ENCODE measurements around the gene YDJC.
"Not testable (repeated sequence)": the region's sequence is repeated elsewhere in the genome, so short reads cannot be mapped to it uniquely, and the experiment has no call there.

The YDJC gene

DNA sequence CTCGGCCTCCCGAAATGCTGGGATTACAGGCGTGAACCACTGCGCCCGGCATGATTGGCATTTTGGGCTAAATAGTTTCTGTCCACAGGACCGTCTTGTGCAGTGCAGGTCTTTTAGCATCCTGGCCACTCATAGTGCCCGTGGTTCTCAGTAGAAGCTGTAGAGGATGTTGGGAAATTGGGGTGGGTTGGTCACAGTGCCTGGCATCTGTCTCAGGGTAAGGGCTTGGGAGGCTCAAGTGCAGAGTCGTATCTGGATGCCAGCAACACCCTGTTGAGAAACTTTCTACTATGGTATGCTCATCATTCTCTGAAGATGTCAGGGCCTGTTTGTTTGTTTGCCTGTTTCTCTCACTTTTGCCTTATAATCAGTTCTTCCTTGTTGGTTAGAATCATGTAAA is 40.4 kb downstream of the YDJC start:
- TF ChIP-seq, protein P1, sequence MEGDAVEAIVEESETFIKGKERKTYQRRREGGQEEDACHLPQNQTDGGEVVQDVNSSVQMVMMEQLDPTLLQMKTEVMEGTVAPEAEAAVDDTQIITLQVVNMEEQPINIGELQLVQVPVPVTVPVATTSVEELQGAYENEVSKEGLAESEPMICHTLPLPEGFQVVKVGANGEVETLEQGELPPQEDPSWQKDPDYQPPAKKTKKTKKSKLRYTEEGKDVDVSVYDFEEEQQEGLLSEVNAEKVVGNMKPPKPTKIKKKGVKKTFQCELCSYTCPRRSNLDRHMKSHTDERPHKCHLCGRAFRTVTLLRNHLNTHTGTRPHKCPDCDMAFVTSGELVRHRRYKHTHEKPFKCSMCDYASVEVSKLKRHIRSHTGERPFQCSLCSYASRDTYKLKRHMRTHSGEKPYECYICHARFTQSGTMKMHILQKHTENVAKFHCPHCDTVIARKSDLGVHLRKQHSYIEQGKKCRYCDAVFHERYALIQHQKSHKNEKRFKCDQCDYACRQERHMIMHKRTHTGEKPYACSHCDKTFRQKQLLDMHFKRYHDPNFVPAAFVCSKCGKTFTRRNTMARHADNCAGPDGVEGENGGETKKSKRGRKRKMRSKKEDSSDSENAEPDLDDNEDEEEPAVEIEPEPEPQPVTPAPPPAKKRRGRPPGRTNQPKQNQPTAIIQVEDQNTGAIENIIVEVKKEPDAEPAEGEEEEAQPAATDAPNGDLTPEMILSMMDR (conservative IDR thresholded peaks at IDR 0.05; ENCODE audit: low read length), result no peak
- no peak overlapping the region for H3K4me3 ChIP-seq (ENCODE audit: low read length)
- DNase-seq (ENCODE audit: low read depth), result no peak

DNA sequence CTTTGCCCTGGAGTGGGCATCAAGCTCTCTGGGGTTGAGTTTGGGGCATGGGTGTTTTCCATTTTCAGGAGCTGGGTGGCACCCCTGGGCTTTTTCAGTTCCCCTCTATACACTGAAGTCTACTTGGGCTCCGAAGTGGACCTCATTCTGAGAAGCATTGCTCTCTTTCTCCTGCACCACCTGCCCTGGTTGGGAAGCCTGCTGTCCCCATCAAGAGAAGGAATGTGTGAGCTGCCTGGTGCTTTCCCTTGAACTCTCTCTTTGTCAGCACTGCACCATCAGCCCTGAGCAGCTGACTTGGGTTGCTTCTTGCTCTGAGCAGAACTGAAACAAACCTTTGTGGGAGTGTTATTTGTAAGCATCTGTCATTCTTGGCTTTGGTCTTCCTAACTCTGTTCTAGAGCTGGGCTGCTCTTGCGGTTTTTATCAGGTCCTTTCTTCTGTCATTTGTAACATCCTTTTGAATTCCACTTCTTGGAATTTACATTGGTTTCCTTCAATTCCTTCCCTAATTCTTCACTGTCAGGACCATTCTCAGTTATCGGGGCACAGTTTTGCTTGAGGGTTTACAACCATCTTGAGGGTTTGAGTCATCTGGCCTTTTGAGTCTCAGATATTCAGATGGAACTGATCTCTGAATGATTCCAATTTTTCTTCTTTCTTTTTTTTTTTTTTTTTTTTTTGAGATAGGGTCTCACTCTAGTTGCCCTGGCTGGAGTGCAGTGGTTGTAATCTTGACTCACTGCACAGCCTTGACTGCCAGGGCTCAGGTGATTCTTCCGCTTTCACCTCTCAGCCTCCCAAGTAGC is 41.8 kb downstream of the YDJC start:
- TF ChIP-seq, protein P1 (conservative IDR thresholded peaks at IDR 0.05; ENCODE audit: low read length), result no peak
- no peak overlapping the region for H3K4me3 ChIP-seq (ENCODE audit: low read length)
- peak; percentile 45 for DNase-seq (ENCODE audit: low read depth)

DNA sequence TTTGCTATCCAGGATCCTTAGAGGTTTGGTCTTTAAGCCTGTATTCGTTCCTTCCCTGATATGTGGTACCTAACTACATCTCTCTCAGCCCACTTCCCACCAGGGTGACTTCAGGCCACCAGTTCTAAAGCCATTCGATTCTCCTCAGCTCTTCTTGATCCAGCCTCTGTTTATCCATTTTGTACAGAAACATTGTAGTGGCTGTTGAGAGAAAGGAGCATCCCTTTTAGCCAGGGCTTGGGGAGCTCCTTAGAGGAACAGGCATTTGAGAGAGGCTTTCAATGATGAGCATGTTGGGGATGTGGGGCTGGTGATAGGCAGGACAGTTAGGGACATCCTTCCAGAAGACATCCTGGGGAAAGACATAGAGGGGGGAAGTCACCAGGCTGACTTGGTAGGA is 44.4 kb downstream of the YDJC start:
- TF ChIP-seq, protein P1 (conservative IDR thresholded peaks at IDR 0.05; ENCODE audit: low read length), result no peak
- no peak overlapping the region for H3K4me3 ChIP-seq (ENCODE audit: low read length)
- no peak for DNase-seq (ENCODE audit: low read depth)

DNA sequence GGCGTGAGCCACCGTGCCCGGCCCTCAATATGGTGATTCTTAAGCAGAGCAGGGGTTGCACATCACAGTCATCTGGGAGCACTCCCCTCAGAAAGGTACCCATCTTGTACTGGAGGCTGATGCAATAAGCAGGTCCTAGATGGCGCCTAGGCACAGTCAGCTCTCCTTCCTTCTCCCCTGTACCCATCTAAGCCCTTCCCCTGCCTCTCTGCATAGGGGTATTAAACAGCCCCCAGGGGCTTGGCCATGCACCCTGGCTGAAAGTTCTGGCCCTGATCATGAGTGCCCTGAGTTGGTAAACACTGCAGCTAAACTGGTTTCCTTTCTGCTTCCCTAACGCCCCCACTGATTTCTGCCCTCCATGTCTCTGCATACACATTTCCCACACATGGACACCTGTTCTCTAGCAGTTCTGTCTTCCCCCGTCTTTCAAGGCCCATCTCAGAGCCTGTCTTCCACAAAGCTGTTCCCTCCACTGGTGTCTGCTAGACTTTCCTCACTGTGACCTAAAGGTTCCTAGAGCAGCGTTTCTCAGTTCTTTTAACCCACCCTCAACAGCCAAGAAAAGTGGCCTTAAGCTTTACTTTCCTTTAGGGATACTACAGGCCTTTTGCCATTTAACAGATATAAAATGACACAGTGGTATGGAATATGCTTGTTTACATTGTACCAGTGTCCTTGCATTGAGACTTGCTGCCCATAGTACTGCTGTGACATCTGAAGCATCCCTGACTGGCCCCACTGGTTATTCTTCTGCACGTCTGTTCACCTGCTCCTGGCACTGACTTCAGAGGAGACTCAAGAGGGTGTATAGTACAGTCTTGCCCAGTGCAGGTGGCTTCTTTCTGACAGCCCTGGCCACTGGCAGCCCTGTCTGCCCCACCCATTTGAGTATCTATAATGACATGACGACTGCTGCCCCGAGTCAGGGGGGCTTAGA is 46.8 kb downstream of the YDJC start:
- DNase-seq (ENCODE audit: low read depth), result no peak

DNA sequence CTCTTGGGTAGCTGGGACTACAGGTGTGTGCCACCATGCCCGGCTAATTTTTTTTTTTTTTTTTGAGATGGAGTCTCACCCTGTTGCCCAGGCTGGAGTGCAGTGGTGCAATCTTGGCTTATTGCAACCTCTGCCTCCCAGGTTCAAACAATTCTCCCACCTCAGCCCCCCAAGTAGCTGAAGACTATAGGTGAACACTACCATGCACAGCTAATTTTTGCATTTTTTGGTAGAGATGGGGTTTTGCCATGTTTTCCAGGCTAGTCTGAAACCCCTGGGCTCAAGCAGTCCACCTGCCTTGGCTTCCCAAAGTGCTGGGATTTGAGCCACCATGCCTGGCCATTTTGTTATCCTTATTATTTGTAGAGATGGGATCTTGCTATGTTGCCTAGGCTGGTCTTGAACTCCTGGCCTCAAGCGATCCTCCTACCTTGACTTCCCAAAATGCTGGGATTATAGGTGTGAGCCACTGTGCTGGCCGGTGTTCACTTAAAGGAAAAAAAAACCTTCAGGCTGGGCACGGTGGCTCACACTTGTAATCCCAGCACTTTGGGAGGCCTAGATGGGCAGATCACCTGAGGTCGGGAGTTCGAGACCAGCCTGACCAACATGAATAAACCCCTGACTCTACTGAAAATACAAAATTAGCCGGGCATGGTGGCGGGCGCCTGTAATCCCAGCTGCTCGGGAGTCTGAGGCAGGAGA is 48.7 kb downstream of the YDJC start:
- not testable (repeated sequence) for H3K4me3 ChIP-seq (ENCODE audit: low read length); DNase-seq (ENCODE audit: low read depth)

More for the DNA sequence above, 46.8 kb downstream of the YDJC start:
- H3K4me3 ChIP-seq (ENCODE audit: low read length), result no peak overlapping the region
- TF ChIP-seq, protein P1 (conservative IDR thresholded peaks at IDR 0.05; ENCODE audit: low read length), result no peak

DNA sequence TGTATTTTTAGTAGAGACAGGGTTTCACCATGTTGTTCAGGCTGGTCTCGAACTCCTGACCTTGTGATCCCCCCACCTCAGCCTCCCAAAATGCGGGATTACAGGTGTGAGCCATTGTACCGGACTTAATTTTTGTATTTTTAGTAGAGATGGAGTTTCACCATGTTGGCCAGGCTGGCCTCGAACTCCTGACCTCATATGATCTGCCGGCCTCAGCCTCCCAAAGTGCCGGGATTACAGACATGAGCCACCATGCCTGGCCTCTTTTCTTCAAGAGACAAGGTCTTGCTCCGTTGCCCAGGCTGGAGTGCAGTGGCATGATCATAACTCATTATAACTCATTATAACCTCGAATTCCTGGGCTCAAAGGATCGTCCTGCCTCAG is 49.2 kb downstream of the YDJC start:
- H3K4me3 ChIP-seq (ENCODE audit: low read length); DNase-seq (ENCODE audit: low read depth): not testable (repeated sequence)

DNA sequence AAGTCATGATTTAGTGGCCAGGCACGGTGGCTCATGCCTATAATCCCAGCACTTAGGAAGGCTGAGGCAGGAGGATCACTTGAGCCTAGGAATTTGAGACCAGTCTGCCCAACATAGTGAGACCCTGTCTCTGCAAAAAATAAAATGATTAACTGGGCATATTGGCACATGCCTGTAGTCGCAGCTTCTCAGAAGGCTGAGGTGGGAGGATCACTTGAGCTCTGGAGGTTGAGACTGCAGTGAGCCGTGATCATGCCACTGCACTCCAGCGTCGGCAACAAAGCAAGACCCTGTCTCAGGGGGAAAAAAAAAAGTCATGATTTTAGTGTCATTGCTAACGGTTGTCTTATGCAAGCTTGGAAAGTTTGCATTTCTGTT is 50.4 kb downstream of the YDJC start:
- no peak overlapping the region for H3K4me3 ChIP-seq (ENCODE audit: low read length)
- no peak for DNase-seq (ENCODE audit: low read depth)
- TF ChIP-seq, protein P1 (conservative IDR thresholded peaks at IDR 0.05; ENCODE audit: low read length), result no peak
